Measurements from ENCODE around the gene ENTPD6. TPM values are rescaled to one million over a fixed set of nuclear protein-coding genes. Genes with fewer than 3 reads are reported as not detected.

ENTPD6 gene
- total and polyA plus RNA-seq, 2 of the 4 experiments (the other 2 are of a cell fraction) = 61.1 to 98.6 TPM

GRCh38 chr20:25146976-25147375 lies 48.5 kb upstream of the ENTPD6 start:
- no peak overlapping the region for H2AFZ ChIP-seq (replicated peaks; ENCODE audit: low read length, poor library complexity)

More at GRCh38 chr20:25146976-25147375, 48.5 kb upstream of the ENTPD6 start:
- H3K56ac ChIP-seq (ENCODE audit: extremely low read depth, insufficient read depth, low read length) = no peak overlapping the region
- WGBS, 2 experiments (ENCODE audit: extremely low coverage in 2 of 2, insufficient read length in 1 of 2) = 89% methylated on average over 8 of the region's 8 CpGs; no CpG with 5 or more reads in 1 of the 2 experiments
- BruUV-seq (replicated peaks) = no TSS peak
- H2BK20ac ChIP-seq (ENCODE audit: low read depth, low read length) = no peak overlapping the region
- ChIA-PET CTCF (no interaction called here), POLR2A (ENCODE audit: unreplicated experiment) (no interaction called here)
- H2BK120ac ChIP-seq (ENCODE audit: low read depth, low read length) = no peak overlapping the region
- H2BK5ac ChIP-seq (ENCODE audit: low read depth, low read length, poor library complexity, severe bottlenecking) = no peak overlapping the region
- H3K79me1 ChIP-seq (ENCODE audit: low read depth in 1 of 2, low read length in 2 of 2) = no peaks in the 10 kb centered on the region
- no peak overlapping the region for H3K23ac ChIP-seq (ENCODE audit: low read depth, low read length)
- DNase-seq (no peak), ATAC-seq (ENCODE audit: low read depth) (no peak)
- no peak overlapping the region for H3K4ac ChIP-seq (ENCODE audit: low read depth, low read length)
- H3K4me3 ChIP-seq (ENCODE audit: insufficient read depth, low read depth, low read length) = no peak overlapping the region
- no peak overlapping the region for H2AK9ac ChIP-seq (replicated peaks; ENCODE audit: low read depth, low read length, poor library complexity)
- H3K14ac ChIP-seq (replicated peaks; ENCODE audit: low read depth, low read length) = no peak overlapping the region
- intact Hi-C loops (cut with micrococcal nuclease) (no loop called here), in situ Hi-C loops (cut with MboI; ENCODE audit: low sequenced_read_pairs) (no loop called here), dilution Hi-C loops (cut with HindIII; ENCODE audit: low sequenced_read_pairs, unreplicated experiment) (no loop called here)
- peaks cover 2% of the 10 kb centered on the region; the same call in 1 of the 2 replicates for H3K9me3 ChIP-seq (ENCODE audit: control insufficient read depth, insufficient read depth, low read length)
- no peak overlapping the region for H4K91ac ChIP-seq (ENCODE audit: insufficient read depth, low read depth, low read length)
- H4K5ac ChIP-seq (ENCODE audit: low read depth, low read length) = no peak overlapping the region
- no peak overlapping the region for H3K4me2 ChIP-seq (ENCODE audit: low read depth, low read length)
- no peaks in the 10 kb centered on the region for H3K9me1 ChIP-seq (ENCODE audit: insufficient read depth, low read length)
- H3K4me1 ChIP-seq (ENCODE audit: control insufficient read depth, insufficient read depth, low read length) = peaks cover 2% of the 10 kb centered on the region; the same call in 1 of the 2 replicates
- H3K27ac ChIP-seq (ENCODE audit: insufficient read depth, low read length) = no peak overlapping the region
- no peak overlapping the region for H2BK15ac ChIP-seq (ENCODE audit: low read depth, low read length)
- no peak overlapping the region for H3K18ac ChIP-seq (ENCODE audit: low read depth, low read length)
- no peak overlapping the region for H3K9ac ChIP-seq (ENCODE audit: low read depth, low read length)
- H4K20me1 ChIP-seq (ENCODE audit: insufficient read depth, low read length) = no peaks in the 10 kb centered on the region; the same call in 1 of the 2 replicates
- no peaks in the 10 kb centered on the region for H3K36me3 ChIP-seq (ENCODE audit: control insufficient read depth, insufficient read depth, low read length)
- H4K8ac ChIP-seq (ENCODE audit: low read depth in 2 of 2, low read length in 2 of 2) = no peak overlapping the region
- H2AK5ac ChIP-seq (ENCODE audit: low read depth, low read length) = no peak overlapping the region
- no peak for TF ChIP-seq MAZ (IDR thresholded peaks at IDR 0.05; ENCODE audit: borderline replicate concordance, low read depth, low read length)
- peaks cover 65% of the 10 kb centered on the region for H3K27me3 ChIP-seq (ENCODE audit: control insufficient read depth, insufficient read depth, low read length)

Measured in IMR-90 (cell line).